LHCN-M2 (cell line): Measurements from ENCODE around the gene DYNLT2. TPM values are rescaled to one million over a fixed set of nuclear protein-coding genes. Genes with fewer than 3 reads are reported as not detected.

ENCODE experiments used
- DNase-seq: peaks from one replicate; pipeline ENCODE4 v3.0.0-alpha.2; 2012; ENCODE audit warnings: low read depth
- total RNA-seq: library from RNA; depleted of rRNA; stranded (reverse); fragments of >200 nt; gene quantifications from 2 replicates; pipeline ENCODE4 v1.2.3, GENCODE V29; 2014

Gene DYNLT2
- total RNA-seq, 1 experiment from 2014 or later, result 1.9 TPM

GRCh38 chr6:169738204-169738975 is 13.0 kb downstream of the DYNLT2 start:
- DNase-seq, result peak; percentile 51

- DNase-seq, result no peak
These were observed 21.4 kb downstream of the DYNLT2 start for GRCh38 chr6:169729961-169730360.

- no peak for DNase-seq
These were observed 24.4 kb downstream of the DYNLT2 start for GRCh38 chr6:169726963-169727362.

- DNase-seq, result no peak
These were observed 25.3 kb downstream of the DYNLT2 start for GRCh38 chr6:169726049-169726400.

GRCh38 chr6:169725125-169726048 is 26.0 kb downstream of the DYNLT2 start:
- DNase-seq, result peak; percentile 68

GRCh38 chr6:169724494-169725124 is 26.8 kb downstream of the DYNLT2 start, which contains the start of gene PHF10:
Gene PHF10 (minus strand): TSS chr6:169724500. CDS start chr6:169723931, 569 bp downstream.
- DNase-seq, result peak; percentile 15

- DNase-seq, result peak; percentile 20
These were observed 27.3 kb downstream of the DYNLT2 start for GRCh38 chr6:169723991-169724493.

GRCh38 chr6:169723200-169723909 is 28.0 kb downstream of the DYNLT2 start:
- peak; percentile 49 for DNase-seq

GRCh38 chr6:169722362-169723199 is 28.8 kb downstream of the DYNLT2 start:
- peak; percentile 45 for DNase-seq

GRCh38 chr6:169720207-169720855 is 31.0 kb downstream of the DYNLT2 start:
- no peak for DNase-seq

- DNase-seq, result no peak
These were observed 32.3 kb downstream of the DYNLT2 start for GRCh38 chr6:169719117-169719516.

- DNase-seq, result no peak
These were observed 36.8 kb downstream of the DYNLT2 start for GRCh38 chr6:169714595-169714994.

GRCh38 chr6:169714178-169714577 is 37.2 kb downstream of the DYNLT2 start:
- DNase-seq, result peak; percentile 37

- no peak for DNase-seq
These were observed 41.4 kb downstream of the DYNLT2 start for GRCh38 chr6:169710009-169710408.

GRCh38 chr6:169709293-169709692 is 42.1 kb downstream of the DYNLT2 start:
- DNase-seq, result no peak

GRCh38 chr6:169707772-169708171 is 43.6 kb downstream of the DYNLT2 start:
- DNase-seq, result no peak

- DNase-seq, result no peak
These were observed 48.5 kb downstream of the DYNLT2 start for GRCh38 chr6:169702840-169703246.

- peak; percentile 95 for DNase-seq
These were observed 49.2 kb downstream of the DYNLT2 start, which contains the start of the genes C6orf120 and WDR27 for GRCh38 chr6:169701954-169702839. Gene C6orf120 (plus strand): TSS chr6:169702126. CDS start chr6:169702460, 334 bp downstream. Gene WDR27 (minus strand): TSS chr6:169702029. CDS start chr6:169689005, 13,024 bp downstream.
